SU-DHL-6 (cell line): ENCODE data around the gene EFCAB14.

Experiments
- CTCF ChIP-seq: fragments of 200-600 bp; sonication (generic); IDR thresholded peaks from one replicate; pipeline ENCODE4 v1.5.1; 2017; ENCODE audit warnings: antibody characterized with exemption, mild to moderate bottlenecking, low read length, moderate library complexity; ENCODE audit not compliant: insufficient read depth, poor library complexity, severe bottlenecking
- EZH2phosphoT487 ChIP-seq: fragments of 200-600 bp; sonication (generic), shearing (Covaris generic); conservative IDR thresholded peaks from 2 replicates; pipeline ENCODE4 v1.6.1; 2018; ENCODE audit warnings: mild to moderate bottlenecking, antibody characterized with exemption, low read length, moderate library complexity, mixed read lengths

- TF ChIP-seq CTCF (no peak), EZH2phosphoT487 (no peak)
Measured at GRCh38 chr1:46721204-46721603, 2.3 kb upstream of the EFCAB14 start.
